Natural killer cell (primary cell): ENCODE results near the gene NPY. TPM values are rescaled to one million over a fixed set of nuclear protein-coding genes. Genes with fewer than 3 reads are reported as not detected.
A peak's percentile ranks its signal among the peaks of the same experiment; 100 is the strongest.

Source experiments
- ATAC-seq, 3 donors: fragments of 150-1000 bp in 2 of 3; fragments of 200-7000 bp in 1 of 3; cut with Tn5 transposase; 1 replicate in 1 of 3; 2 replicates in 2 of 3; pipeline ENCODE4 v1.10.0; 2021; ENCODE audit warnings: mild to moderate bottlenecking in 2 of 3, moderate library complexity in 2 of 3
- DNase-seq, 2 donors: peaks; one replicate each; pipeline versions ENCODE4 v3.0.0 to v3.0.0-alpha.2; 2013 to 2021; ENCODE audit warnings: mixed read lengths in 1 of 2
- H3K27ac ChIP-seq: one replicate; pipeline ENCODE4 v1.5.1; 2013; ENCODE audit warnings: mild to moderate bottlenecking, low read length
- H3K27me3 ChIP-seq: one replicate; pipeline ENCODE4 v1.6.1; 2013; ENCODE audit warnings: low read length; ENCODE audit not compliant: control insufficient read depth, insufficient read depth
- H3K36me3 ChIP-seq: one replicate; pipeline ENCODE4 v1.6.1; 2013; ENCODE audit warnings: low read length; ENCODE audit not compliant: control insufficient read depth, insufficient read depth
- H3K4me1 ChIP-seq: one replicate; pipeline ENCODE4 v1.6.1; 2013; ENCODE audit warnings: low read length; ENCODE audit not compliant: control insufficient read depth, insufficient read depth
- H3K4me3 ChIP-seq: one replicate; pipeline ENCODE4 v1.5.1; 2013; ENCODE audit warnings: low read length
- H3K9me3 ChIP-seq: one replicate; pipeline ENCODE4 v1.6.1; 2013; ENCODE audit warnings: low read length; ENCODE audit not compliant: control insufficient read depth, insufficient read depth
- H3K27ac Mint-ChIP-seq, 2 donors: one replicate each; pipeline ENCODE4 v1.8.0; 2022; ENCODE audit warnings: mild to moderate bottlenecking in 2 of 2, mixed read lengths in 2 of 2, moderate library complexity in 1 of 2
- H3K27me3 Mint-ChIP-seq, 2 donors: one replicate each; pipeline ENCODE4 v1.8.0; 2022; ENCODE audit warnings: low read depth in 2 of 2, mixed read lengths in 2 of 2
- H3K36me3 Mint-ChIP-seq: one replicate; pipeline ENCODE4 v1.8.0; 2022; ENCODE audit warnings: mixed read lengths
- H3K4me1 Mint-ChIP-seq, 2 donors: one replicate each; pipeline ENCODE4 v1.8.0; 2022; ENCODE audit warnings: mixed read lengths in 2 of 2
- H3K4me3 Mint-ChIP-seq: one replicate; pipeline ENCODE4 v1.8.0; 2022; ENCODE audit warnings: mild to moderate bottlenecking, moderate library complexity, mixed read lengths
- H3K9me3 Mint-ChIP-seq, 2 donors: one replicate each; pipeline ENCODE4 v1.8.0; 2022; ENCODE audit warnings: mixed read lengths in 2 of 2
- WGBS: methylation state at CpG from one replicate; pipeline ENCODE4 v1.1.7; 2013; ENCODE audit warnings: missing lambda C conversion rate; ENCODE audit not compliant: insufficient coverage; 5-methylcytosine and 5-hydroxymethylcytosine counted together
- intact Hi-C: fragments of 100-400 bp; cut with micrococcal nuclease; formaldehyde crosslinking; loops from one replicate; pipeline ENCODE4 v1.14.2; 2022
- total RNA-seq, 4 donors: library from RNA; stranded (reverse); fragments of 120-200 nt in 1 of 4; gene quantifications; one replicate each; pipeline versions ENCODE4 v1.2.3 to v1.2.4, GENCODE V29; 2013 to 2022
- TF ChIP-seq, protein P1 (sequence below): fragments of 200-600 bp; IDR thresholded peaks from one replicate; pipeline ENCODE4 v1.8.0; 2022; ENCODE audit warnings: antibody characterized with exemption

The NPY gene
- total RNA-seq, 3 donors from 2014 or later (not counting 1 experiment from before 2014, with no cell fraction given): not detected

DNA sequence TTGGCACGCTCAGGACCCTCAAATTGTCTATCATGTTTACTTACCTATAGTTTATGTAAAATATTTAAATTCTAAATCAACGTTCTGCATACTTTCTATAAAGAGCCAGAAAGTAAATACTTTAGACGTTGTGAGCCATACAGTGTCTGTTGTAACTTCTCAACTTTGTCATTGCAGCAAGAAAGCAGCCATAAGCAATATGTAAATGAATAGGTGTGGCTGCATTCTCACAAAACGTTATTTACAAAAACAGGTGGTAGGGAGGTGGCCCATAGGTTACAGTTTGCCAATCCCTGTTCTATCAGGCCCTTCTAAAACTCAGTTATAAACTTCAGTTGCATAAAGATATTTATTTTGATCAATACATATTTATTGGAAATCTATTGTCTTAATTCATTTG is 12.1 kb upstream of the NPY start:
- Histone ChIP-seq H3K4me1 (no peaks in the 10 kb centered on the region), H3K27me3 (no peaks in the 10 kb centered on the region), H3K4me3 (no peak overlapping the region), H3K36me3 (no peaks in the 10 kb centered on the region), H3K9me3 (no peaks in the 10 kb centered on the region), H3K27ac (no peak overlapping the region)
- H3K9me3 Mint-ChIP-seq: peaks cover 0 to 3% of the 10 kb centered on the region in 2 donors
- no peak overlapping the region for H3K4me3 Mint-ChIP-seq
- no peaks in the 10 kb centered on the region for H3K36me3 Mint-ChIP-seq
- TF ChIP-seq, protein P1, sequence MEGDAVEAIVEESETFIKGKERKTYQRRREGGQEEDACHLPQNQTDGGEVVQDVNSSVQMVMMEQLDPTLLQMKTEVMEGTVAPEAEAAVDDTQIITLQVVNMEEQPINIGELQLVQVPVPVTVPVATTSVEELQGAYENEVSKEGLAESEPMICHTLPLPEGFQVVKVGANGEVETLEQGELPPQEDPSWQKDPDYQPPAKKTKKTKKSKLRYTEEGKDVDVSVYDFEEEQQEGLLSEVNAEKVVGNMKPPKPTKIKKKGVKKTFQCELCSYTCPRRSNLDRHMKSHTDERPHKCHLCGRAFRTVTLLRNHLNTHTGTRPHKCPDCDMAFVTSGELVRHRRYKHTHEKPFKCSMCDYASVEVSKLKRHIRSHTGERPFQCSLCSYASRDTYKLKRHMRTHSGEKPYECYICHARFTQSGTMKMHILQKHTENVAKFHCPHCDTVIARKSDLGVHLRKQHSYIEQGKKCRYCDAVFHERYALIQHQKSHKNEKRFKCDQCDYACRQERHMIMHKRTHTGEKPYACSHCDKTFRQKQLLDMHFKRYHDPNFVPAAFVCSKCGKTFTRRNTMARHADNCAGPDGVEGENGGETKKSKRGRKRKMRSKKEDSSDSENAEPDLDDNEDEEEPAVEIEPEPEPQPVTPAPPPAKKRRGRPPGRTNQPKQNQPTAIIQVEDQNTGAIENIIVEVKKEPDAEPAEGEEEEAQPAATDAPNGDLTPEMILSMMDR: no peak
- no peaks in the 10 kb centered on the region for H3K4me1 Mint-ChIP-seq
- intact Hi-C loops: no loop called here
- DNase-seq (no peak), ATAC-seq (no peak)
- no peak overlapping the region for H3K27ac Mint-ChIP-seq
- peaks cover 7 to 11% of the 10 kb centered on the region in 2 donors for H3K27me3 Mint-ChIP-seq
- WGBS: 80% methylated on average over 1 of the region's 4 CpGs

DNA sequence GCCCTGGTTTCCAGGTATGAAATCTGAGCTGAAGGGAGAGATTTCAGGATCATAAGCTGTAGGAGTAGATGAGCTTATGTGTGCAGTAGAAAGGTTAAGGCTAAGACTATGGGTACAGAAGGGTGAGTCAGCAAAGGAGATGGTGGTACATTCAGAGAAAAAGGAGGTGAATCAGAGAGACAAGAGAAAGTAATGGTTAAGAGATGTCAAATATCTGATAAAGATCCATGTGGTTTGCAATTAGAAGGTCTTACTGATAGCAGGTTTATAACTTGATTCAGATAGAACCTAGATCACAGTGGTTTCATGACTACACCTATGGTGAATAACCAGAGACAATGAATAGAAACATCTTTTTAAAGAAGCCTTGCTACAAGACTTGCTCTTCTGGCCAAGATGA is 4.5 kb upstream of the NPY start:
- Histone ChIP-seq H3K9me3 (no peaks in the 10 kb centered on the region), H3K27me3 (peaks cover 9% of the 10 kb centered on the region), H3K4me3 (no peak overlapping the region), H3K4me1 (peaks cover 10% of the 10 kb centered on the region), H3K27ac (no peak overlapping the region), H3K36me3 (no peaks in the 10 kb centered on the region)
- Mint-ChIP-seq H3K27me3 (peaks cover 18 to 29% of the 10 kb centered on the region in 2 donors), H3K27ac (no peak overlapping the region), H3K4me3 (no peak overlapping the region), H3K9me3 (peaks cover 0 to 3% of the 10 kb centered on the region in 2 donors), H3K4me1 (peaks cover 0 to 5% of the 10 kb centered on the region in 2 donors), H3K36me3 (no peaks in the 10 kb centered on the region)
- TF ChIP-seq, protein P1: no peak
- no peak for DNase-seq
- intact Hi-C loops: no loop called here
- no peak for ATAC-seq

- TF ChIP-seq, protein P1: no peak
- Histone ChIP-seq H3K4me3 (no peak overlapping the region), H3K27ac (no peak overlapping the region), H3K9me3 (no peaks in the 10 kb centered on the region), H3K4me1 (peaks cover 13% of the 10 kb centered on the region), H3K36me3 (no peaks in the 10 kb centered on the region), H3K27me3 (peaks cover 18% of the 10 kb centered on the region)
- Mint-ChIP-seq H3K27me3 (peaks cover 26 to 30% of the 10 kb centered on the region in 2 donors), H3K9me3 (no peaks in the 10 kb centered on the region), H3K27ac (no peak overlapping the region), H3K36me3 (no peaks in the 10 kb centered on the region), H3K4me3 (peak overlapping the region; percentile 60), H3K4me1 (peaks cover 0 to 6% of the 10 kb centered on the region in 2 donors)
- intact Hi-C loops: no loop called here
- ATAC-seq (no peak), DNase-seq (no peak)
- WGBS: 2% methylated on average over 19 of the region's 19 CpGs
Observed at GRCh38 chr7:24283554-24283896, 465 bp upstream of the NPY start.

- H3K4me3 ChIP-seq: no peak overlapping the region
Observed at GRCh38 chr7:24284699-24285506, 913 bp downstream of the NPY start.

More at GRCh38 chr7:24284699-24285506, 913 bp downstream of the NPY start:
- Mint-ChIP-seq H3K27ac (no peak overlapping the region), H3K27me3 (peaks cover 26 to 43% of the 10 kb centered on the region in 2 donors), H3K4me1 (peaks cover under 1 to 6% of the 10 kb centered on the region in 2 donors), H3K9me3 (no peaks in the 10 kb centered on the region), H3K36me3 (no peaks in the 10 kb centered on the region), H3K4me3 (no peak overlapping the region)
- TF ChIP-seq, protein P1: no peak
- no peak overlapping the region for H3K27ac ChIP-seq
- H3K27me3 ChIP-seq: peaks cover 20% of the 10 kb centered on the region
- no peak for ATAC-seq
- 7% methylated on average over 51 of the region's 51 CpGs for WGBS
- peaks cover 13% of the 10 kb centered on the region for H3K4me1 ChIP-seq
- H3K36me3 ChIP-seq: no peaks in the 10 kb centered on the region
- H3K9me3 ChIP-seq: no peaks in the 10 kb centered on the region
- DNase-seq: no peak
- intact Hi-C loops: no loop called here
